ENCODE data around the gene RAB27A.
A peak's percentile ranks its signal among the peaks of the same experiment; 100 is the strongest.

RAB27A gene

DNA sequence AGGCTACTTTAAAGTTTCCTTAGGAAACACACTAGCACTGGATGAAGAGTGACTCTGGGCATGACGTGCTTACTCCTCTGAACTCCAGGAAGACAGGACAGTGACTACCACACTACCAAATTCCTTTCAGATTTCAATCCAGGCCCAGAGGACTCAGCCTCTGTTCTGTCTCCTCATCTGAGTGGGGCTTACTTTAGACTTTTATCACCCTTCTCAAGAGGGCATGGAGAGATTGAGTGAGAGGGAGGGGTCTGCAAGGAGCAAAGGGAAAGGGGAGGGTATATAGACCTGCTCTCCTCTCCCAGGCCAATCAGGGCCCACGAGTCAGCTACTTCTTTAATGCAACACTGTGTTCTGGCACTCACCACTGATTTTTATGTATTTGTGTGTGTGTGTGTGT is 63.5 kb downstream of the RAB27A start:
- TF ChIP-seq, protein P1, sequence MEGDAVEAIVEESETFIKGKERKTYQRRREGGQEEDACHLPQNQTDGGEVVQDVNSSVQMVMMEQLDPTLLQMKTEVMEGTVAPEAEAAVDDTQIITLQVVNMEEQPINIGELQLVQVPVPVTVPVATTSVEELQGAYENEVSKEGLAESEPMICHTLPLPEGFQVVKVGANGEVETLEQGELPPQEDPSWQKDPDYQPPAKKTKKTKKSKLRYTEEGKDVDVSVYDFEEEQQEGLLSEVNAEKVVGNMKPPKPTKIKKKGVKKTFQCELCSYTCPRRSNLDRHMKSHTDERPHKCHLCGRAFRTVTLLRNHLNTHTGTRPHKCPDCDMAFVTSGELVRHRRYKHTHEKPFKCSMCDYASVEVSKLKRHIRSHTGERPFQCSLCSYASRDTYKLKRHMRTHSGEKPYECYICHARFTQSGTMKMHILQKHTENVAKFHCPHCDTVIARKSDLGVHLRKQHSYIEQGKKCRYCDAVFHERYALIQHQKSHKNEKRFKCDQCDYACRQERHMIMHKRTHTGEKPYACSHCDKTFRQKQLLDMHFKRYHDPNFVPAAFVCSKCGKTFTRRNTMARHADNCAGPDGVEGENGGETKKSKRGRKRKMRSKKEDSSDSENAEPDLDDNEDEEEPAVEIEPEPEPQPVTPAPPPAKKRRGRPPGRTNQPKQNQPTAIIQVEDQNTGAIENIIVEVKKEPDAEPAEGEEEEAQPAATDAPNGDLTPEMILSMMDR (conservative IDR thresholded peaks at IDR 0.05; ENCODE audit: control insufficient read depth, insufficient read depth, low read depth, low read length): no peak
- H3K4me3 ChIP-seq (ENCODE audit: control insufficient read depth, low read depth, low read length): no peak overlapping the region
- no peak for DNase-seq (ENCODE audit: low read depth)

DNA sequence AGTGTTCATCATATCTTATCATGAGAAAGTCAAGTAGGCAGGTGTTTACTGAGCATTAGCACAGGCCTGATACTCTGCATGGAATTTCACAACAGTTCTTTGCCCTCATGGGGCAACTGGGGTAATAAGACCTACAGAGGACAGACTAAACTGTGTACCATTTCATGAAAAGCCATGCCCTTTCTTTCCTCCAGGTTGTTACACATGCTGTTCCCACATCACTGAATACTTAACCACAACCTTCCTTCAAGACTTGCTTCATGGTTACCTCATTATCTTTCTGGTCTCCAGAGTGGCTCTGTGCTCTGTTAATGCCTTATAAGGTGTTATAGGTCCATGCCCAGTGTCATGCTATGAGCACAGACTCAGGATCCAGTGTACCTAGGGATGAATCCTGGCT is 64.7 kb downstream of the RAB27A start:
- no peak overlapping the region for H3K4me3 ChIP-seq (ENCODE audit: control insufficient read depth, low read depth, low read length)
- no peak for DNase-seq (ENCODE audit: low read depth)
- TF ChIP-seq, protein P1 (conservative IDR thresholded peaks at IDR 0.05; ENCODE audit: control insufficient read depth, insufficient read depth, low read depth, low read length): no peak

DNA sequence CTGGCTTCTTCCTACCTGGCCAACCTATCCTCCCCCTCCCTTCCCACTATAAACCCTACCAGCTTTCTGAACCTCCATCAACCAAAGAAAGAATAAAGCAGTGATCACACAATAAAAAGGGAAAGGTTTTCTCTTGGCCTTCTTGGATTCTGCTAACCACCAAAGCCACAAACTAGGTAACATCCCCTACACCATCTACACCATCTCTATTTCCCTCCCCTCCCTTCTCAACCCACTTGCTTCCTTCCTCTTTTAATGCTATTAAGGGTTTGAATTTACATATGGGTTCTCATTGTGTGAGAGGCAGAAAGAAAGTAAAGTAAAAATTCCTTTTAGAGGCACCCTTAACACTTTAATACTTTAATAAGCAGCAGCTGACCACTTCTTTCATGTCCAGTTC is 67.0 kb downstream of the RAB27A start:
- no peak overlapping the region for H3K4me3 ChIP-seq (ENCODE audit: control insufficient read depth, low read depth, low read length)
- TF ChIP-seq, protein P1 (conservative IDR thresholded peaks at IDR 0.05; ENCODE audit: control insufficient read depth, insufficient read depth, low read depth, low read length): no peak
- DNase-seq (ENCODE audit: low read depth): no peak

DNA sequence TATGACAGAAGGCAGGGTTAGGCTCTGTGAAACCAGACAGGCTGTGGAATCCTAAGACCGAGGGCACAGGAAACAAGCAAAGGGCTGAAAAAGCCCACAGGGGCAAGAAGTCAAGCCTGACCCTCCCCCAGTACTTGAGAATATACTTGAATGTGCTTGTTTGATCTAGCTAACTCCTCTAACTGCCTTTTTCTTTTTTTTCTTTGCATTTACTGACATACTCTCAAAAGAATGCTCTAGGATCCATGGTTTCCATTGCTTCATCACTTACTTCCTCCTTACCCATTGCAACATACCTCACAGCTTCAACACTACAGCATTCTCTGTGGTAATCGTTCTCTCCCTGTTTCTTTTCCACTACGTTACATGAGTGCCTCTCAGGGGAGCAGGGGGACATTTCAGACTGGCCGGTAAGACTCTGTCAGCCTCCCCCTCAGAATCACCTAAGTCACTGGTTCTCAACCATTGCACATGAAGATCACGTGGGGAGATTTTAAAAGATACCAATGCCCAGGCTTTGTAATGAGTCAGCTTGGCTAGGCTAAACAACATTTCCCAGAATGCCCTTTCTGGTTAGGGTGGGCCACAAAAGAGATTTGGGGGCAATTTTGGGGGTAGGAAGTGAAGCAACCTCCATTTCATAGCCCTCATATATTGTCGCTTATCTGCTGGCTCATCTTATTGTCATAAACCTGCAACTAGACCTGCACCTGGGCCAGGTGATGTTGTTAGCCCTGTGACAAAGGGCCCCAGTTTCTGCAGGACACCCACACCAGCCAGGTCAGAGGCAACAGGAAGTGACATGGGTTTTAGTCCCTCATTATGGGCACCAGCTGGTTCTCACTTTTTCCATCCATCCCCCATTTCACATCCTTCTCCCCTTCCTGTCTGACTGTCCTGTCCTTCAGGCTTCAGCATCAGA is 68.3 kb downstream of the RAB27A start:
- H3K4me3 ChIP-seq (ENCODE audit: control insufficient read depth, low read depth, low read length): no peak overlapping the region
- TF ChIP-seq, protein P1 (conservative IDR thresholded peaks at IDR 0.05; ENCODE audit: control insufficient read depth, insufficient read depth, low read depth, low read length): no peak

DNA sequence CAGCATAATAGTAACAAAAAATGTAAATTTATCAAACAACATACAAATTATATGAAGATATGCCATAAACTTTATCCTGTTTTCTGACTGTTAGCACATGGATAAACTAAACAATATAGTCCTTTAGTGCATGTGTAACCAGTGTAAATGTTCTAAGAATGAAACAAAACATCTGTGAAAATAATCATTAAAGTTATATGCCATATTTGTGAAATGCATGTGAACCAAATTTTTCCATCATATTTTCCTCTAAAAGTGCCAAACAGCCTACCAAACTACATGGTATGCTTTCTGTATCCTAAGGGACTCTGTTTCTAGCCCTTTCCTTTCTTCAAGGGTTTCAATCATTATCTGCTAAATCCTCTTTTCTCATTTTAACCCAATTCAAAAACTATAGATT is 69.0 kb downstream of the RAB27A start:
- H3K4me3 ChIP-seq (ENCODE audit: control insufficient read depth, low read depth, low read length): no peak overlapping the region
- TF ChIP-seq, protein P1 (conservative IDR thresholded peaks at IDR 0.05; ENCODE audit: control insufficient read depth, insufficient read depth, low read depth, low read length): no peak
- DNase-seq (ENCODE audit: low read depth): no peak

More for the DNA sequence above, 68.3 kb downstream of the RAB27A start:
- peak; percentile 94 for DNase-seq (ENCODE audit: low read depth)

DNA sequence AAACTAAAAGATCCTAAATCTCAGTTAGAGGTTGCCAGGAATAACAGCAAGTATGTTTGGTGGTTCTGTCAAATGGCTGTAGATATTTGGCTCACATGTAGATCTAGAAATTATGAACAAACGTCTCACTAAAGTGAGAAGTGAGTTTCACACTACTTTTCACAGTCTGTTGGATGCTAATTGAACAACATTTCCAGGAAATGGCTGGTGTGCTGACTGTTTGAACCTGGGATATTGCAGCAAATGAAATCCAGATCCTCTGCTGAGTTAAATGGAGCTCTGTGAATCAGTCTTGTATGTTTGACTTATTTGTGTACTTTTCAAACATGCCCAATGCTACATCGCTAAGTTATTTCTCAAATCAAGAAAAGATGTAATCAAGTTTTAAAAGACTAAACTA is 71.6 kb downstream of the RAB27A start:
- TF ChIP-seq, protein P1 (conservative IDR thresholded peaks at IDR 0.05; ENCODE audit: control insufficient read depth, insufficient read depth, low read depth, low read length): no peak
- peak; percentile 29 for DNase-seq (ENCODE audit: low read depth)
- H3K4me3 ChIP-seq (ENCODE audit: control insufficient read depth, low read depth, low read length): no peak overlapping the region
